DOHH2 (cell line): ENCODE measurements around the gene LAMC2.

ENCODE experiments used
- H3F3A ChIP-seq: fragments of 200-600 bp; sonication (generic), shearing (Covaris generic); 2 replicates; pipeline ENCODE4 v1.6.0; 2016; ENCODE audit warnings: antibody characterized with exemption, mild to moderate bottlenecking; ENCODE audit not compliant: control insufficient read depth, insufficient read depth
- H3K27ac ChIP-seq: fragments of 200-600 bp; sonication (generic); 2 replicates; pipeline ENCODE4 v1.5.1; 2014; ENCODE audit warnings: low read depth, mild to moderate bottlenecking, low read length, moderate library complexity
- H3K27me3 ChIP-seq: fragments of 200-600 bp; sonication (generic); 2 replicates; pipeline ENCODE4 v1.6.1; 2014; ENCODE audit warnings: mild to moderate bottlenecking, low read length, mixed read lengths; ENCODE audit not compliant: control insufficient read depth
- H3K36me3 ChIP-seq: fragments of 200-600 bp; sonication (generic); 2 replicates; pipeline ENCODE4 v1.6.1; 2014; ENCODE audit warnings: mild to moderate bottlenecking, low read length, moderate library complexity, mixed read lengths; ENCODE audit not compliant: control insufficient read depth
- H3K4me1 ChIP-seq: fragments of 200-600 bp; sonication (generic); 2 replicates; pipeline ENCODE4 v1.6.1; 2014; ENCODE audit warnings: mild to moderate bottlenecking, low read length, mixed read lengths; ENCODE audit not compliant: control insufficient read depth
- H3K4me2 ChIP-seq: fragments of 200-600 bp; sonication (generic); 2 replicates; pipeline ENCODE4 v1.6.0; 2014; ENCODE audit warnings: mild to moderate bottlenecking, low read length, moderate library complexity
- H3K4me3 ChIP-seq: fragments of 200-600 bp; sonication (generic); 2 replicates; pipeline ENCODE4 v1.5.1; 2014; ENCODE audit warnings: mild to moderate bottlenecking, low read length, mixed read lengths
- H3K79me2 ChIP-seq: fragments of 200-600 bp; sonication (generic); 2 replicates; pipeline ENCODE4 v1.6.1; 2014; ENCODE audit warnings: mild to moderate bottlenecking, low read length, mixed read lengths; ENCODE audit not compliant: control insufficient read depth
- H3K9me2 ChIP-seq: fragments of 200-600 bp; sonication (generic); replicated peaks from 2 replicates; pipeline ENCODE4 v1.6.1; 2014; ENCODE audit warnings: mild to moderate bottlenecking, low read length, mixed read lengths; ENCODE audit not compliant: control insufficient read depth
- H3K9me3 ChIP-seq: fragments of 200-600 bp; sonication (generic); 2 replicates; pipeline ENCODE4 v1.6.1; 2014; ENCODE audit warnings: antibody characterized with exemption, low read length, mixed read lengths; ENCODE audit not compliant: control insufficient read depth, insufficient read depth
- H4K20me1 ChIP-seq: fragments of 200-600 bp; sonication (generic); 2 replicates; pipeline ENCODE4 v1.6.0; 2014; ENCODE audit warnings: low read depth, mild to moderate bottlenecking, antibody characterized with exemption, low read length, moderate library complexity; ENCODE audit not compliant: control insufficient read depth, insufficient read depth
- EZH2phosphoT487 ChIP-seq: fragments of 200-600 bp; sonication (generic); IDR thresholded peaks from 2 replicates; pipeline ENCODE4 v1.6.1; 2017; ENCODE audit warnings: borderline replicate concordance, mild to moderate bottlenecking, antibody characterized with exemption, low read length, moderate library complexity, mixed read lengths
- TF ChIP-seq, protein P1 (sequence below): fragments of 200-600 bp; sonication (generic); IDR thresholded peaks from one replicate; pipeline ENCODE4 v1.5.1; 2014; ENCODE audit warnings: antibody characterized with exemption, mild to moderate bottlenecking, low read depth, low read length; ENCODE audit not compliant: poor library complexity, severe bottlenecking

The LAMC2 gene

DNA sequence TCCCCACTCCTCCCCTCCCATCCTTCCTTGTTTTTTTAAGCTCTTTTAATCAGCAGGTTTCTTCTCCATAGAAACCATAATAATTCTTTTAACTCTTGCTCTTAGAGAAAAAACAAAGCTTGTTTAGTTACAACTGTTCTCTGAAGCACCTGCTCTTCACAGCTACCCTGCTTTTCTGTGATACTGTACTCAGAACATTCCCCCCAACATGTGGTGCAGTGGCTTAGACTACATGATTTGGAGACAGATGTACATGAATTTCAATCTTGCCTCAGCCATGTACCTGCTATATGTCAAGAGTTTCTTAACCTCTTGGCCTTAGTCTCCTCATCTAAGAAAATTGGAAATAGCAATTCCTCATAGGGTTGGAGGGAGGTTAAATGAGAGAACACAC lies 33.5 kb downstream of the LAMC2 start:
- Histone ChIP-seq H3K27me3 (peaks cover 54% of the 10 kb centered on the region), H3K4me1 (peaks cover 16% of the 10 kb centered on the region), H3K9me2 (no peaks in the 10 kb centered on the region), H3K36me3 (no peaks in the 10 kb centered on the region), H3F3A (no peaks in the 10 kb centered on the region), H4K20me1 (no peaks in the 10 kb centered on the region; the same call in 1 of the 2 replicates), H3K79me2 (no peaks in the 10 kb centered on the region), H3K4me2 (peak overlapping the region; percentile 35; the same call in 1 of the 2 replicates), H3K27ac (no peak overlapping the region), H3K4me3 (no peak overlapping the region), H3K9me3 (no peaks in the 10 kb centered on the region)
- TF ChIP-seq, protein P1, sequence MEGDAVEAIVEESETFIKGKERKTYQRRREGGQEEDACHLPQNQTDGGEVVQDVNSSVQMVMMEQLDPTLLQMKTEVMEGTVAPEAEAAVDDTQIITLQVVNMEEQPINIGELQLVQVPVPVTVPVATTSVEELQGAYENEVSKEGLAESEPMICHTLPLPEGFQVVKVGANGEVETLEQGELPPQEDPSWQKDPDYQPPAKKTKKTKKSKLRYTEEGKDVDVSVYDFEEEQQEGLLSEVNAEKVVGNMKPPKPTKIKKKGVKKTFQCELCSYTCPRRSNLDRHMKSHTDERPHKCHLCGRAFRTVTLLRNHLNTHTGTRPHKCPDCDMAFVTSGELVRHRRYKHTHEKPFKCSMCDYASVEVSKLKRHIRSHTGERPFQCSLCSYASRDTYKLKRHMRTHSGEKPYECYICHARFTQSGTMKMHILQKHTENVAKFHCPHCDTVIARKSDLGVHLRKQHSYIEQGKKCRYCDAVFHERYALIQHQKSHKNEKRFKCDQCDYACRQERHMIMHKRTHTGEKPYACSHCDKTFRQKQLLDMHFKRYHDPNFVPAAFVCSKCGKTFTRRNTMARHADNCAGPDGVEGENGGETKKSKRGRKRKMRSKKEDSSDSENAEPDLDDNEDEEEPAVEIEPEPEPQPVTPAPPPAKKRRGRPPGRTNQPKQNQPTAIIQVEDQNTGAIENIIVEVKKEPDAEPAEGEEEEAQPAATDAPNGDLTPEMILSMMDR = no peak
- TF ChIP-seq EZH2phosphoT487 = no peak

DNA sequence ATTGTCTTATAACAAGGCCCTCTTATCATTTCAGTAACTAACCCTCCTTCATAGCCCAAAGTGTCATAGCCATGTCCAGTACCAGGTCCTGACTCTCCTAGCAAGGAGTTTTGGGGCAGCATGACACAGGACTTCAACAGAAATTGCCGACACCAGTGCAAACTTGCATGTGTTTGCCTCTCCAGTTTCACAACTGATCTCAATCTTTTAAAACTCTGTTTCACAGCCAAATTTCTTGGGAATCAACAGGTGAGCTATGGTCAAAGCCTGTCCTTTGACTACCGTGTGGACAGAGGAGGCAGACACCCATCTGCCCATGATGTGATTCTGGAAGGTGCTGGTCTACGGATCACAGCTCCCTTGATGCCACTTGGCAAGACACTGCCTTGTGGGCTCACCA lies 36.8 kb downstream of the LAMC2 start:
- Histone ChIP-seq H3K36me3 (no peaks in the 10 kb centered on the region), H3K79me2 (no peaks in the 10 kb centered on the region), H3K4me2 (no peak overlapping the region), H3K27ac (no peak overlapping the region), H3K9me2 (no peaks in the 10 kb centered on the region), H4K20me1 (no peaks in the 10 kb centered on the region; the same call in 1 of the 2 replicates), H3K4me1 (peaks cover 16% of the 10 kb centered on the region), H3K9me3 (no peaks in the 10 kb centered on the region), H3F3A (no peaks in the 10 kb centered on the region), H3K27me3 (peaks cover 55% of the 10 kb centered on the region), H3K4me3 (no peak overlapping the region)
- no peak for TF ChIP-seq EZH2phosphoT487
- TF ChIP-seq, protein P1 = no peak

DNA sequence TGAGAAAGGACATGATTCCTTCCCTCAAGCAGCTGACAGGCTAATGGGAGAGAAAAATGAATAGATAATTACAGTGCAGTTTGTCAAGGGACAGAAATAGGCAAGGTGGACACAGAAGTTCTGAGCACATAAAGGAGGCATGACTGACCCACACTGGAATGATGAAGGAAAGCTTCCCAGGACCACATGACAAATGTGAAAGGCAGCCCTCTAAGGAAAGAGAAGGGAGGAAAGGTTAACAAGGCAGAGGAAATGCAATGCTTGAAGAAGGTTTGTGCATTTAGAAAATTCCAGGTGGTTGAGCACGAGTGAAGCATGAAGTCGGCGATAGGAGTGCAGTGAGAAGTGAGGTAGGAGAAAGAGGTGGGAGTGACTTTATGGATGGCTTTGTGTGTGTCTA lies 37.4 kb downstream of the LAMC2 start:
- Histone ChIP-seq H3K4me3 (no peak overlapping the region), H3K4me2 (no peak overlapping the region), H3K27me3 (peaks cover 50% of the 10 kb centered on the region), H3K27ac (no peak overlapping the region), H3K36me3 (no peaks in the 10 kb centered on the region), H3K9me2 (no peaks in the 10 kb centered on the region), H3K4me1 (peaks cover 13% of the 10 kb centered on the region), H3K9me3 (no peaks in the 10 kb centered on the region), H4K20me1 (no peaks in the 10 kb centered on the region; the same call in 1 of the 2 replicates), H3F3A (no peaks in the 10 kb centered on the region), H3K79me2 (no peaks in the 10 kb centered on the region)
- TF ChIP-seq, protein P1 = no peak
- TF ChIP-seq EZH2phosphoT487 = no peak

DNA sequence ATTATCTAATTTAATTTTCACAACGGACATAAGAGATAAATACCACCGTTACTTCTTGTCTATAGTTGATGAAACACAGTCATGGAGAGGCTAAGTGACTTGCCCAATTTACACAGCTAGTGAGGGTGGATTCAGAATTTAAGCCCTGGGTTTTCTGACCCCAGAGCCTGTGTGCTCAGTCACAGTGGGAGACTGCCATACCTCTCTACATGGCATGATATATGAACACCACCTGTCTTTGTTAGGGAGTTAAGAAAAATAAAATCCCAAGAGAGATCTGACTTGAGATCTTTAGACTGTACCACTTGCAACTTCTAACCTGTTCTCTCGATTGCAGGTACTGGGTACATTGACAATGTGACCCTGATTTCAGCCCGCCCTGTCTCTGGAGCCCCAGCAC lies 40.3 kb downstream of the LAMC2 start:
- TF ChIP-seq EZH2phosphoT487 = no peak
- Histone ChIP-seq H3K9me2 (no peaks in the 10 kb centered on the region), H3K36me3 (no peaks in the 10 kb centered on the region), H3K27me3 (peaks cover 34% of the 10 kb centered on the region), H3K9me3 (no peaks in the 10 kb centered on the region), H3F3A (no peaks in the 10 kb centered on the region), H3K4me1 (no peaks in the 10 kb centered on the region), H3K4me3 (no peak overlapping the region), H4K20me1 (no peaks in the 10 kb centered on the region), H3K27ac (no peak overlapping the region), H3K79me2 (no peaks in the 10 kb centered on the region), H3K4me2 (no peak overlapping the region)
